Endometrial microvascular endothelial cells (primary cell): Measurements from ENCODE around the gene TREM2. TPM values are rescaled to one million over a fixed set of nuclear protein-coding genes. Genes with fewer than 3 reads are reported as not detected.
"Not testable (repeated sequence)": the region's sequence is repeated elsewhere in the genome, so short reads cannot be mapped to it uniquely, and the experiment has no call there.

Experiments
- in situ Hi-C: cut with HindIII; loops from 2 replicates; pipeline ENCODE4 v1.10.0; 2017; ENCODE audit warnings: low sequenced_read_pairs, low pct_unique_long_range_greater_than_20kb; ENCODE audit errors: inconsistent ontology term
- total RNA-seq: library from RNA; depleted of rRNA; stranded (reverse); fragments of >200 nt; gene quantifications from one replicate; pipeline ENCODE4 v1.2.3, GENCODE V29; 2015; ENCODE audit errors: inconsistent ontology term

TREM2 gene
- total RNA-seq, 1 donor from 2014 or later = not detected

DNA sequence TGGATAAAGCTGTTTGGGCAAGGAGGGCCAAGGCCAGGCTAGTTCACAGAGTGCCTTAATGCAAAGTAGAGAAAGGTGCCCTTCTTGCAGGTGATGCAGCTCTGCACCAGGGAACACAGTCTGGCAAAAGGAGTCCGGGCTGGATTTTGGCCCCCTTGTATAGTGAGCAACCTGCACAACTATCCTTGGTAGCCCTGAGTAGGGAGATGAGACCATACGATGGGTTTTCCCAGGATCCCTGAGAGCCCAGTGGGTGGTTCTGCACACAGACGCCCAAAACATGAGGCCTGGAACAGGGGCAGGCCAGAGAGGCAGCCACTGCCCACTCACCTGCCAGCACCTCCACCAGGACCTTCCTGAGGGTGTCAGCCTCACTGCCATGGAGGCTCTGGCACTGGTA lies 2.0 kb downstream of the TREM2 start:
- in situ Hi-C loops = no loop called here

GRCh38 chr6:41159415-41160082 lies 3.4 kb downstream of the TREM2 start:
- in situ Hi-C loops = no loop called here

GRCh38 chr6:41157323-41157722 lies 5.6 kb downstream of the TREM2 start:
- in situ Hi-C loops = no loop called here

DNA sequence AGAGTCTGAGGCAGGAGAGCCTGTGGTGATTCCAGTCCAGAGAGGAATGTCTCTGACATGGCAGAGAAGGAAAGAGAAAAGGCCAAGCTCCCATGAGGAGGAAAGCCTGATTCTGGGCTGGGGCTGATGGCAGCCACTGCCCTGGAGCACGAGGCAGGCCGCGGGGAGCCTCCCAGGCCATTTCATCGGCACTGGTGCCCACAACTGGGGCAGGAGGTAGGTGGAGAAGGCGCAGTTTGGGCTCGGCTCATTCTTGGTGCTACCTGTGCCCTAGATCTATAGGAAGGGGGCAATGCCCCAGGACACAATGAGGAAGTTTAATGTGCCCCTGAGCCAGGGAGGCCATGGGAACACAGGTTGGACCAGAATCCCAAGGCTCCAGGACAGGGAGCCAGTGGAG lies 6.1 kb downstream of the TREM2 start:
- in situ Hi-C loops = no loop called here

GRCh38 chr6:41156001-41156400 lies 6.9 kb downstream of the TREM2 start:
- in situ Hi-C loops = no loop called here

- in situ Hi-C loops = no loop called here
These were observed 7.6 kb downstream of the TREM2 start for GRCh38 chr6:41155132-41155805.

DNA sequence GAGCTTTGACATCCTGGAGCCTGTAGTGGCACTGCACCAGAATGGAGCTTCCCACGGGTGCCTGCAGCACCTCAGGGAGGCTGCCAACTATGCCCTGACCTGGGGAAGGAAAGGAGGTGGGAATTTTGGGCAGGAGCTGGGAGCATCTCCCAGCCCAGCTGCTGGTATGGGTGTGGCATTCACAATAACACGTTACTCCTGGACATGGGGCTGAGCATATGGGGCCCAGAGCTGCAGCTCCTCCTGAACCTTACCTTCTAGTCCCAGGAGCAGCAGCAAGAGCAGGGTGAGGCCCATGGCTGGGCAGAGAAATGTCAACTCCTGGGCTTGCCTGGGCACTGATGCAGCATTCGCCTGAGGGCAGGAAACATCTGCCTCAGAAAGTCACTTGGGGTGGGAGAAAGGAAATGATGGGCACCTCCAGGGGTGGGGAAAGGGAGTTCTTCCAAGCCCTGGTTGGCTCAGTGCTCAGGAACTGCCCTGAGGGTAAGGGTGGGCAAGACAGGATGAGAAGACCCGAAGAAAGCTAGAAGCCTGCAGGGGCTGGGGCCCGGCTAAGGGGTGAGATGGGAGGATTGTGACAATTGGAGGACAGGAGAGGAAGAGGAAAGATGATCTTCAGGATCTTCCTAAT lies 8.8 kb downstream of the TREM2 start, which contains the start of gene TREML1:
TREML1 (minus strand) TSS at position 356 of the 634 bp plus-strand sequence; CDS start at position 297, 59 bp downstream.
- in situ Hi-C loops = no loop called here

- in situ Hi-C loops = no loop called here
These were observed 9.5 kb downstream of the TREM2 start for GRCh38 chr6:41153451-41153850.

DNA sequence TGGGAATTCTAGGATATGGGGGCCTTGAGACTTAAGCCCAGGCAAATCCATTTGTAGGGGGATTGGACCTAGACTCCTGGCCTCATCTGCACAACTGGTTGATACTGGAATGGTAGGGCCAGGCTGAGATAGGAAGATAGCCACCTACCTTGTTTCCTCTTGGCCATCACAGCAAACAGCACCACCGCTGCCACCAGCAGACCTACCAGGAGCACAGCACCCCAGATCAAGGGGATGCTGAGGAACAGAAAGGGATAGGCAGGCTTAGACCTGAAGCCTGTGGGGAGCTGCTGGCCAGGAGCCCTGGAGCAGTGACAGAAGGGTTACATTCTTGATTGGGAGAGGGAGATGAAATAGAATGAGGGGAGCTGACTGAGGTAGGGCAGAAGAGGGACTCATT lies 12.2 kb downstream of the TREM2 start:
- in situ Hi-C loops = no loop called here

- in situ Hi-C loops = no loop called here
These were observed 15.0 kb downstream of the TREM2 start for GRCh38 chr6:41147917-41148316.

GRCh38 chr6:41136911-41137310 lies 26.0 kb downstream of the TREM2 start:
- in situ Hi-C loops = no loop called here

GRCh38 chr6:41135062-41135832 lies 27.7 kb downstream of the TREM2 start:
- in situ Hi-C loops = no loop called here

GRCh38 chr6:41132254-41132653 lies 30.7 kb downstream of the TREM2 start:
- in situ Hi-C loops = no loop called here

GRCh38 chr6:41125282-41125681 lies 37.6 kb downstream of the TREM2 start:
- in situ Hi-C loops = no loop called here

- in situ Hi-C loops = no loop called here
These were observed 40.0 kb downstream of the TREM2 start for GRCh38 chr6:41122918-41123317.

DNA sequence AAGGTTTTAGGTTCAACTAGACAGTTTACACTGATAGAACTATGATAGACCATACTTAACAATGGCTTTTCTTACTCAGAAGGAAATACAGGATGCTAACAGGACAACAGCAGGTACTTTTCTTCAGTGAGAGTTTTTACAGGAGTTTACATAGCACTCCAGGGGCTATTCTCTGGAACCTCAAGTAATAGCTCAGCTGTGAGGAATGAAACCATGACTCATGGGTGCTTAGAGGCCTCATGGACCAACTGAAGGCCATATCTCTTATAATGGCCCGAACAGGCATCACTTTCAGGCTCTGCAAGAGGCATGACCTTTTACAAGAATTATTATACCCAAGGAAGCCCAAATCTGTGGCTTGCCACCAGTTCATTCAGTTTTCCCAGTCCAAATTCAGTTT lies 40.5 kb downstream of the TREM2 start:
- in situ Hi-C loops = no loop called here

GRCh38 chr6:41120058-41120457 lies 42.9 kb downstream of the TREM2 start:
- in situ Hi-C loops = no loop called here

DNA sequence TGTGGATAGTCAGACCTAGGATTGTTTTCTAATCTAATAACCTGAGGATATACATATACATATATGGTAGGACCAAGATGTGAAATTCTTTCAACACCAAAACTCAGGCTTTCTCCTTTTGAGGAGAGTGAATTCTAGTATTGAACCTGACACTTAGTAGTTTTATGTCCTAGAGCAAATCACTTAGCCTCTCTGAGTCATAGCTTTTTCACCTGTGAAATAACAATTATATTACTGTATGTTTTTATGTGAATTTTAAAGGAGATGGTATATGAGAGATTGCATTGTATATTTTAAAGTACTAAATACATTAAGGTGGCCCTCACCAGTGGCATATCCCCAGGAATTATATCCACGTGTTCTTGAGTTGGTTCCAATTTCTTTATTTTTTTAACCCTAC lies 43.4 kb downstream of the TREM2 start:
- in situ Hi-C loops = no loop called here

DNA sequence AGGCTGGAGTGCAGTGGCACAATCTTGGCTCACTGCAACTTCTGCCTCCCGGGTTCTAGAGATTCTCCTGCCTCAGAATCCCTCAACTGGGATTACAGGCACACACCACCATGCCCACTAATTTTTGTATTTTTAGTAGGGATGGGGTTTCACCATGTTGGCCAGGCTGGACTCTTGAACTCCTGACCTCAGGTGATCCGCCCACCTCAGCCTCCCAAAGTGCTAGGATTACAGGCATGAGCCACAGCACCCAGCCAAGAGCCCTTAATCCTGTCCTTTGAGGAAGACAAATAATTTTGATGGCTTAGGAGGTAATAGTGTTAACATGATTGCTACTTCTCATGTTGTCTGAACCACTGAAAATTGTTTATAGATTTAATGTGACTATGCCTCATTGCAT lies 47.9 kb downstream of the TREM2 start:
- in situ Hi-C loops = not testable (repeated sequence)
